ENCODE data around the gene KRT86. TPM values are rescaled to one million over a fixed set of nuclear protein-coding genes. Genes with fewer than 3 reads are reported as not detected.

The KRT86 gene
- 40.8 TPM for total RNA-seq

DNA sequence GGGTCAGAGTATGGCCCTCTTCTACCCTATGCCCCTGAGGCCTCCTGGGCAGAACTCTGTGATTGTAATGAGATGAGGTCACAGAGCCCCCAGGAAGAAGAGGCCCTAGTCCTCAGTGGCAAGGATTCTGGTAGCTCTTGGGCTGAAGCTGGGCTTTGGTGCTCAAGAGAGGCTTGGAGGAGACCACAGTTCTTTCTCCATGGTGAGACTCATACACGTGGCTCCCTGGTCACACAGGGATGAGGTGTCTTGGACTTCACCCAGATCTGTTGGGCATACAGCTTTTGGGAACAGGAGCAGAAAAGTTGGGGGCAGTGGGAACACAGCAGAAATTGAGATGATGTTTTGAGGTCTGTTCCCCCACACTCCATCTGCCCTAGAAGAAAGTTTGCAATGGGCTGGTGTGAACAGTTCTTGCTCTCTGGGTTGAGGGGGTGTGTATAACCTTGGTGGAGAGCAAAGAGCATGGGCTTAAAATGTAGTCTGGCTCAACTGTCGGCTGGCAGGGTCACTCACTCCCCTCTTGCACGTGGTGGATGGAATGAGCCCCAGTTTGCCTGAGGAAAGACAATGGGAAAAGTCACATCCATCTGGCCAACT lies at the start of gene KRT86:
KRT86 (plus strand) TSS at position 125 of the 600 bp plus-strand sequence. CDS start 27,272 bp downstream, outside the sequence.
- DNase-seq: no peak

DNA sequence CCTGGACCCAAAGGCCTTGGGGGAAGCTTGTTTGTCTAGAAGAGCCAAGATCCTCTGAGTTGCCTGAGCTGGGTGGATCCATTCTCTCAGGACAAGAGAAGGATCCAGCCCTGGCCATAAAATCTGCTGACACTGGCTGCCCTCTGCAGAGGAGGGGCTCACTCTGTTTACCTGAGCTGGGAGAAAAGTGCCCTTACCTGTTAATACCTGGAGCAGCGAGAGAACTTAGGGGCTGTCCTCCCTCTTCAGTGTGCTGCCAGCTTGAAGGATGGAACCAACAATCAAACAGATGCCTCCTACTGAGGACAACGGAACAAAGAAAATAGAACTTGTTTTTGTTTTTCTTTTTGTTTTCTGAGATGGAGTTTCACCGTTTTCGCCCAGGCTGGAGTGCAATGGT lies 48.7 kb upstream of the KRT86 start:
- no peak for DNase-seq

GRCh38 chr12:52226446-52226845 lies 48.0 kb upstream of the KRT86 start:
- DNase-seq: no peak

DNA sequence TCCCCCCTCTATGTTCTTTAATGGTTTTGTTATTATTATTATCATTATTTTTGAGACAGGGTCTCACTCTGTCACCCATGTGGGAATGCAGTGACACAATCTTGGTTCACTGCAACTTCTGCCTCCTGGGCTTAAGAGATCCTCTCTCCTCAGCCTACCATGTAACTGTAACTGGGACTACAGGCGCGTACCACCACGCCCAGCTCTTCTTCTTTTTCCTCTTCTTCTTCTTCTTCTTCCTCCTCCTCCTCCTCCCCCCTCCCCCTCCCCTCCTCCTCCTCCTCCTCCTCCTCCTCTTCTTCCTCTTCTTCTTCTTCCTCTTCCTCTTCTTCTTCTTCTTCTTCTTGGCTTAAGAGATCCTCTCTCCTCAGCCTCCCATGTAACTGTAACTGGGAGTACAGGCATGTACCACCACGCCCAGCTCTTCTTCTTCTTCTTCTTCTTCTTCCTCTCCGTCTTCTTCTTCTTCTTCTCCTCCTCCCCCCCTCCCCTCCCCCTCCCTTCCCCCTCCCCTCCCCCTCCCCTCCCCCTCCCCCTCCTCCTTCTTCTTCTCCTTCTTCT lies 46.8 kb upstream of the KRT86 start:
- no peak for DNase-seq

- DNase-seq: no peak
Measured at GRCh38 chr12:52228366-52228765, 46.1 kb upstream of the KRT86 start.

DNA sequence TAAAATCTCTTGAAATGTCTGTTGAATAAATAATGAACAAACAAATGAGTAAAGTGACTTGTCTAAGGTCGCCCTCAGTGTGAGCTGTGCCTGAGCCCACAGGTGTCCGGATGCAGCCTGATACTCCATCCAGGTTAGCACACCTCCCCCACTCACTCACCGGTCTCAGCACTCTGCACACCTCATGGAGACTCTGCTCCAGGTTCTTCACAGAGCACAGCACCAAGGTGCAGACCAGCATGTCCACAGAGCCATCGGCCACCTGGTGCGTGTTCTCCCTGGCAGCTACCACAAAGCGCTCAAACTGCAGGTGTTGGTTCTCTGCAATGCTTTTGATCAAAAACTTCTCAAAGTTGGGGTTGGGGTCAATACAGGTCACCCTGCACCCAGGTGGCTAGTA lies 45.5 kb upstream of the KRT86 start:
- no peak for DNase-seq

GRCh38 chr12:52229836-52230343 lies 44.6 kb upstream of the KRT86 start:
- DNase-seq: no peak

DNA sequence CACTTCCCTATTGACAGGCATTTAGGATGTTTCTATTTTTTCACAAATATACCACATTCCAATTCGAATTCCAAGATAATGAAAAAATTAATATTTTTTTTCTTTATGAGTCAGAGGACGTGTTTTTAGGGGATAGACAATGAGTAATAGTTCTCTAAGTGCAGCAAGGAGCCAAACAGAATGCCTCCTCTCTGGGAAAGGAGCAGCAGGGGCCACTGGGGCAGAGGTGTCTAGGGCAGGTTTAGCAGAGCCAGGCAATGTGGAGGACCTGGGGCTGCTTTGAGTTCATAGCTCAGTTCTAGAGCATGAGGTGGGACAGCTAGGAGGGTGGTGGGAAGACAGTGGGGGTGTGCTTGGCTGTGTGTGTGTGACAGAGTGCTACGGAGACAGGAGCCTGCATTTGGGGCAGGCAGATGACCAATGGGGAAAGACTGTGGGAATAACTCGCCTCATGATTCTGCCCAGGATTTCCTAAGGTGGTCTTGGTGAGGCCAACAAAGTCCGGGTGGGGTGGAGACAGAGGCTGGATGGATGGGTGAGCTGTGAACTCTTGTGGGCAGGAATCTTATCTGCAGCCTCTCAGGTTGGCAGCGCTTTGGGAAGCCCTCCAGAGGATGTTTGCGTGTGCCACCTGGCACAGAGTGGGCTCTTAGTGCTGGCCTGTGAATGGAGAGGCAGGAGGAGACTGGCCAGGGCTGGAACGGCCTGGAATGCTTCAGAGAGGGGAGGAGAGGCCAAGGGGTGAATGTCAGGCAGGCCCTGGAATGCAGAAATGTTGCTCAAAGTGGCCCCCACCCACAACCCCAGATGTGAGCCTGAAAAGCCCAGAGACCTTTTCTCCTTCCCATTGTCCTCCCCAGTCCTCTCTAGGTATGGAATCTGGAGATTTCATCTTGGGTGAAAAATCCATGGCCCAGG lies 43.8 kb upstream of the KRT86 start:
- DNase-seq: no peak

DNA sequence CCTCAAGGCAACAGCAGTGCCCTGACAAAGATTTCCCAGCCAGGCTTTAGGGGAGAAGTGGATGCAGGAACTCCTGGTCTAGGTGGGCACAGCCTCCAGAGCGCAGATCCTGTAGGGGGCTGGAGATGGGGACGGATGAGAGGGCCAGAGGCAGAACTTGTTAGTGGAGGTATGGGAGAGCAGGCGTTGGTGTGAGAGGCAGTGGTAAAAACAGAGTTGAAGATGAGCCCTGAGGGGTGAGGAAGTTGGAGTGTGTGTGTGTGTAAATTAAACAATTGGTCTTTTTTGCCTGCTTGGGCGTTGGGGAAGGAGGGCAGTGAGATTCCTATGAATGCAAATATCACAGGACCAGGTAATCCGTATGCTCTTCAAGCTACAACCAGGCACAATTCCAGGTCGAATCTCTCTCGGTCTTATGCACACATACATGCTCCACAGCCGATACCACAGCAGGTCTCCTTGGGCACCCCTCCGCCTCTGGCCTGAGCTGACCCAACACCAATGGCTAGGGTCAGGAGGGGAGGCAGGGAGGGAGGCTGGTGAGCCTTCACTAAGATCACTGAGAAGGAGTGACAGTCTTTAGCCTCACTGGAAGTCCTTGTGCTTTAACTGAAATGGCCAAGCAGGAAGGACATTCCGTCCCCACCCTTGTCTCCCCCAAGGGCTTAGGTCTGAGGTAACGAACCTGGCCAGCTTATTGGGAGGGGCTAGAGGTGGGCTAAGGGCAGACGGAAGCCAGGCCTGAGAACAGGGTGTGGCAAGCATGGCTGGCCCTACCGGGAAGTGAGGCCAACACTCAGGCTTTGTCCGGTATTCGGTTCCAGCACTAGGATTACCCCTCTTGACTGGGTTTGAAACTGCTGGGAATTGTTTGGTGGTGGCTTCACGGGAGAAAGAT lies 42.9 kb upstream of the KRT86 start:
- DNase-seq: no peak

DNA sequence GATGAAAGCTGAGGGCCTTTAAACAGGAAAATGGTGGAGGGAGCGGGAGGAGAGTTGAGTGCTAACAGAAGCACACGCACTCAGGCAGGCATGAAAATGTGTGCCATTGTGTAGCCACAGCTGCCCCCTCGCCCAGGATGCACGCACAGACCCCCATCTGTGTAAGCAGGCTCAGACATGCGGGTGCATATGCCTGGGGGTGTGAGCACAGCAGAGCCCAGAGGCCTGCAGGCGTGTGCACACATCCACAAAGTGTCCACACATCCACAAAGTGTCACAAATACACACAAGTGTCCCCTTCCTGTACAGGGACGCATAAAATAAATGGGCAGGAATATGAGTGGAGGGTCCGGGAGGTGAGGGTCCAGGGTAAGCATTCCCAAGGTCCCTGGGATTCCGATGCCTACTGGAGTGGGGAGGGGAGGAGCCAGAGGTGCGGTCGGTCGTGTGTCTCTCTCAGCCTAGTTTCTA lies 42.2 kb upstream of the KRT86 start:
- DNase-seq: no peak

- DNase-seq: no peak
Measured at GRCh38 chr12:52232674-52233461, 41.6 kb upstream of the KRT86 start, which contains the start of gene KRT7. KRT7 (plus strand) TSS chr12:52233243; CDS start chr12:52233297, 54 bp downstream.

- no peak for DNase-seq
Measured at GRCh38 chr12:52233462-52234207, 40.8 kb upstream of the KRT86 start.

- no peak for DNase-seq
Measured at GRCh38 chr12:52234223-52234810, 40.1 kb upstream of the KRT86 start.

DNA sequence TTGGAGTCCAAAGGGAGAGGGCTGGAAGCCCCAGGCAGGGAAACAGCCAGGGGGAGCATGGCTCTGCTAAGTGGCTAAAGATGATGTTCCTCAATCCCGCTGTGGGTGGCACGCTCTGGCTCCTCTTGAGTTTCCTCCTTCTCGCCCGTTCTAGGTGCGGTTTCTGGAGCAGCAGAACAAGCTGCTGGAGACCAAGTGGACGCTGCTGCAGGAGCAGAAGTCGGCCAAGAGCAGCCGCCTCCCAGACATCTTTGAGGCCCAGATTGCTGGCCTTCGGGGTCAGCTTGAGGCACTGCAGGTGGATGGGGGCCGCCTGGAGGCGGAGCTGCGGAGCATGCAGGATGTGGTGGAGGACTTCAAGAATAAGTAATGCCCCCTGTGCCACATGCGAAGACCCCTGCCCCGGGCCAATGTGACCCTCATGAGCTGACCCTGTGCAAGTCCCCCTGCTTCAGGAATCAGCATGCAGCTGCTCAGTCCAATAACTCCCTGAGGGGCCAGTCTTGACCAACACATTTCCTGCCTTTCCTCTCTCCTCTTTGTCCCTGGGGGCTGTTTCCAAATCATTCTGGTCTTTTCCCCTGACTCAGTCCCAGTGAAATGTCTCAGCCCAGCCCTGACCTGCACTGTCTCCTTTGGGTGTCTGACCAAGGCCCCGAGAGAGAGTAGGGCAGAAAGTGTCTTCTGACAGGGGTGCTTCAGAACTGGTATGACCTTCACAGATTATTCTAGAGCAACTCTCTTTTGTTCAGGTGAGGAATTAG lies 39.3 kb upstream of the KRT86 start:
- DNase-seq: no peak

DNA sequence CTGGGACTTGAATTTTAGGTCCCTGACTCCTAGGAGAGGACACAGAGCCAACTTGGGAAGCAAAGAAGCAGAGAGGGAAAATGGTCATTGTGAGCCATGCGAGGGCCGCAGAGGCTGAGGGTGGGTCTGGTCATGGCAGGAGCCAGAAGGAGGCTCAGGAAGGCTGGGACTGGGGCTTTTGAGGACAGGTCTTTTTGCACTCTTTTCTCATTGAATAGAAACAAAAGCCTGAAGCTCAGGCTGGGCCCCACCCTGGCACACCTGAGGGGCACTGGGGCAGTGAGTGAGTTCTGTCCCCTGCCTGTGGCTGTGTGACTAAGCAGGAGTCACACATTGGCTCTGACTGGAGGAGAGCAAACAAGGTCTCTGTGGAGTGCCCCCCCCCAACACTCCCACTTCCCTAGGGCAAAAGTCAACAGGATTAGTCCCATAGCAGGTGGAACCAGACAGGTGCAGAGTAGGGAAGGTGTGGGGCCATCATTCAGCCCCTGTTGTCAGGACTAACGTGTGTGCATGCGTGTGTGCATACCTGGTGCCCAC lies 38.6 kb upstream of the KRT86 start:
- no peak for DNase-seq

DNA sequence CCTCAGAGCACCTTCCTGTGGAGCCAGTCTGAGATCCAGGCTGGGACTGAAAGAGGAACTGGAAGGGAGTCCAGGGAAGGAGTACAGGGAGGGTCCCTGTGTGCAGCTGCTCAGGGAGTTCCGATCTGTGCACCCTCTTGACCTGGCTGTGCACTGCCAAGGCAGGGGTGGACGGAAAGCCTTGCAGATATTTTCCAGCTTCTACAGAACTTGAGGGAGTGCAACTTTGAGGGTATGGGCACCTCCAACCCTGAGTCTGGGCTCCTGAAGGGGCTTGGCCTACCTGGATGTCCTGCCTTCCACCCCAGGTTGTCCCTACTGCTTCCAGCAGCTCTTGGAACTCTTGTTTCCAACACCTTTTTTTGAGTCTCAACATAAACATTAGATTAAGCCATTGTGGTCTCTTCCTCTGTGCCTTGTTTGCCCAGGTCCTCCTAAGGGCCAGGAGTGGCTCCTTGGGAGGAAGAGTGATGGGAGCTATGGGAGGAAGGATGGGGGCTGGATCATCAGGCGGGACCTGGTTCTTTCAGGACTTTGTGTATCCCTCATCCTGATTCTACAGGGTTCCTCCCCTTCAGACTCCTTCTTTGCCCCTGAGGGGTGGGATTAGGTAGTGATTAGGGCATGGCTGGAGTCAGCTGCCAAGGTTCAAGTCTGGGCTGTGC lies 37.9 kb upstream of the KRT86 start:
- DNase-seq: no peak

DNA sequence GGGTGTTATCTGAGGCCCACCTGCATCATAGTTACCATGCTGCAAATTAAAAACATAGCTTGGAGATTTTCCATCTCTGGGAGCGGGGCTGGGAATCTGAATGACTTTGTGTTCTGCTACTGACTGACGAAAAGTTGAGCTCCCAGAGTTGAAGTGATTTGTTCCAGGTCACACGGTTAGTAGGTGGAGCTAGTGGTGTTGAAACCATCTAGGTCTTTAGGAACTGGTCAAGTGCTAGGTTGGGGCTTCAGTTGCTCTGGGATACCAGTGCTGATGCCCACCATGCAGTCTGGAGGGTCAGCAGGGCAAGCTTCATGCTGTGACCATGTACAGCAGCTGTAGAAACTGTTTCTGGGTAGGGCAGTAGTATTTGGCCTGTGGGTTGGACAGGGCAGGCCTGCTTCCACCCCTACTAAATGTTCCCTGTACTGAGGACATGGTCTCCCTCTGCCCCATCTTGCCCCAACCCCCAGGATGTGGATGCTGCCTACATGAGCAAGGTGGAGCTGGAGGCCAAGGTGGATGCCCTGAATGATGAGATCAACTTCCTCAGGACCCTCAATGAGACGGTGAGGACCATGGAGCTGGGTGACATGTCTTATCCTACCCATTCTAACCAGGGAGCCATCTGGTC lies 36.1 kb upstream of the KRT86 start:
- DNase-seq: no peak

Measured in skin of body (tissue), 2 donors.